Dermis blood vessel endothelial cell (primary cell): ENCODE results near the gene FRY. TPM values are rescaled to one million over a fixed set of nuclear protein-coding genes. Genes with fewer than 3 reads are reported as not detected.
A peak's percentile ranks its signal among the peaks of the same experiment; 100 is the strongest.
"Not testable (repeated sequence)": the region's sequence is repeated elsewhere in the genome, so short reads cannot be mapped to it uniquely, and the experiment has no call there.

Experiments
- DNase-seq: peaks from one replicate; pipeline ENCODE4 v3.0.0; 2010
- total RNA-seq: library from RNA; depleted of rRNA; stranded (reverse); fragments of >200 nt; gene quantifications from 2 replicates; pipeline ENCODE4 v1.2.3, GENCODE V29; 2014

Gene FRY
- 127 TPM in 2 replicates for total RNA-seq

GRCh38 chr13:32031025-32031814, at the start of gene FRY:
FRY (plus strand) TSS chr13:32031774; CDS start chr13:32031796, 22 bp downstream.
- peak; percentile 47 for DNase-seq

- no peak for DNase-seq
Measured at GRCh38 chr13:31982124-31982523, 49.5 kb upstream of the FRY start.

DNA sequence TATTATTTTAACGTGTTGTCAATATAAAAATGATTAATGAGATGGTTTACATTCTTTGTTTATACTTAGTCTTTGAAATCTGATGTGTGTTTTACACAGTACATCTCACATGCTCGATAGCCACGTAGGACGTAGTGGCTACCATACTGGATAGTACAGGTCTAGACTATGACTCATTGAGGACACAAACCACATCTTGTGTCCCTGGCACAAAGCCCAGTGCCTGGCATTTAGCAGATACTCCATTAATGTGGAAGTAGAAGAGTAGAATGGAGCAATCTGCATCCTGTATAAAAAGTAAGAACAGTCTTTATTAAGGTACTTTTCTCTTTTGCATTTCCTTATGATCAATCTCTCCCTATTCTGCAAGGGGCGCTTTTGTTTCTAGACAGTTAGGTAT, 49.0 kb upstream of the FRY start:
- peak; percentile 38 for DNase-seq

DNA sequence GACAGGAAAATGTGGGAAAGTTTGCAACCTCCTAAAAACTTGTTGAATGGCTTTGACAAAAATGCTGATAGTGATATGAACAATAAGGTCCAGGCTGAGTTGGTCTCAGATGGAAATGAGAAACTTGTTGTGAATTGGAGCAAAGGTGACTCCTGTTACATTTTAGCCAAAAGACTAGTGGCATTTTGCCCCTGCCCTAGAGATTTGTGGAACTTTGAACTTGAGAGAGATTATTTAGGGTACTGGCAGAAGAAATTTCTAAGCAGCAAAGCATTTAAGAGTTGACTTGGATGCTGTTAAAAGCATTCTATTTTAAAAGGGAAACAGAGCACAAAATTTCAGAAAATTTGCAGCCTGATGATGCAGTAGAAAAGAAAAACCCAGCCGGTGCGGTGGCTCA, 47.9 kb upstream of the FRY start:
- not testable (repeated sequence) for DNase-seq

DNA sequence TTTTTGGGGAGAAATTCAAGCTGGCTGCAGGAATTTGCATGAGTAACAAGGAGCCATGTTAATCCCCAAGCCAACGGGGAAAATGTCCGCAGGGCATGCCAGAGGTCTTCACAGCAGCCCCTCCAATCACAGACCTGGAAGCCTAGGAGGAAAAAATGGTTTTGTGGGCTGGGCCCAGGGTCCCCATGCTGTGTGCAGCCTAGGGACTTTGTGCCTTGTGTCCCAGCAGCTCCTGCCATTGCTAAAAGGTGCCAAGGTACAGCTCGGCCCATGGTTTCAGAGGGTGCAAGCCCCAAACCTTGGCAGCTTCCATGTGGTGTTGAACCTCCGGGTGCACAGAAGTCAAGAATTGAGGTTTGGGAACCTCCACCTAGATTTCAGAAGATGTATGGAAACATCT, 47.2 kb upstream of the FRY start:
- DNase-seq: not testable (repeated sequence)

GRCh38 chr13:31986676-31987470, 44.7 kb upstream of the FRY start:
- DNase-seq: no peak

- no peak for DNase-seq
Measured at GRCh38 chr13:31987535-31988170, 43.9 kb upstream of the FRY start.

DNA sequence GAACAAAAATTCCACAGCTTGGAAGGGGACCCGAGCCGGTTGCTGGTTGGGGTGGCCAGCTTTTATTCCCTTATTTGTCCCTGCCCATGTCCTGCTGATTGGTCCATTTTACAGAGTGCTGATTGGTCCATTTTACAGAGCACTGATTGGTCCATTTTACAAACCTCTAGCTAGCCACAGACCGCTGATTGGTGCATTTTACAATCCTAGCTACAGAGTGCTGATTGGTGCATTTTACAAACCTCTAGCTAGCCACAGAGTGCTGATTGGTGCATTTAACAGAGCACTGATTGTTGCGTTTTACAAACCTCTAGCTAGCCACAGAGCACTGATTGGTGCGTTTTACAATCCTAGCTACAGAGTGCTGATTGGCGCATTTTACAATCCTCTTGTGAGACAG, 37.2 kb upstream of the FRY start:
- DNase-seq: not testable (repeated sequence)

DNA sequence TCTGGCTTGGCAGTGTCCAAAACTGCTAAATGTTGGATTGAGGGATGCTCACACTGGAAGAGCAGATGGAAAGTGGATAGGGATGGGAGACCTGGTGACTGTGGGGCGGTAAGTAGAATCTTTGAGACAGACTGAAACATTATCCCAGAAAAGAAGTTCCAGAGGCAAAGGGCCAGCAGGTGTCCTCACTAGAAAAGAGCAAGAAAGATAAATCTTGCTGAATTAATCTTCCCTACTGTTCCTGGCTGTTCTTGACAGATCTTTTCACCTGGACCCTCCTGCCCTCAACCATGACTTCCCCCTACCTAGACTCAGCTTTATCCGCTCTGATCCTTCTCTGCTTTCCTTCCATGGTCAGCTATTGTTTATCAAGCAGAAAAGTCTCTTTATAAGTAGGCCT, 35.0 kb upstream of the FRY start:
- no peak for DNase-seq

- no peak for DNase-seq
Measured at GRCh38 chr13:31997641-31998040, 33.9 kb upstream of the FRY start.

GRCh38 chr13:31998131-31998530, 33.4 kb upstream of the FRY start:
- DNase-seq: no peak

- DNase-seq: not testable (repeated sequence)
Measured at GRCh38 chr13:32000754-32001153, 30.8 kb upstream of the FRY start.

DNA sequence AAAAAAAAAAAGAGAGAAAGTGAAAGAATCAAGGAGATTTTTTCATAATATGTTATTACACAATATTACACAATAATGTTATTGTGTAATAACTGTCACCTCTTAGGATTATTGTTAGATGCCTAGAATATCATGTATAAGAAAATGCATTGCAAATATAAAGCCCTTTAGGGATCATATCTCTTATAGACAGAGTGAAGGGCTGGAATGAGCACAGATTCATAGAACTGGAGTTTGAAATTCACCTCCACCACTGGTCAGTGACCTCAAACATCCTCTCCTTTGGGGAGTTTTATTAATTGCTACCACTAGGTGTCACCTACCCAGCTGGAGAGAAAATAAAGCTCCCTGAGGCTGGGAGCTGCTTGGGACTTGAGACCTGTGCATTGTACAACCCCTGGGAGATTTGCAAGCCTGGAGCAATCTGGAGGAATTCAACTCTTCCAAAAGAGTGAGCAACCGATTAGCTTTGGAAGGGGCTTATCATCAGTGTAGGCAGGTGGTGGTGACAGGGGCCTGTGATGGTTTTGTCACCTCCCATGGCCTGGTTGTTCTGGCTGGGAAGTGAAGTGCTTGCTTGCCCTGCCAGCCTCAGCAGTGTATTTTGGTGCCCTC, 30.3 kb upstream of the FRY start:
- peak; percentile 69 for DNase-seq

DNA sequence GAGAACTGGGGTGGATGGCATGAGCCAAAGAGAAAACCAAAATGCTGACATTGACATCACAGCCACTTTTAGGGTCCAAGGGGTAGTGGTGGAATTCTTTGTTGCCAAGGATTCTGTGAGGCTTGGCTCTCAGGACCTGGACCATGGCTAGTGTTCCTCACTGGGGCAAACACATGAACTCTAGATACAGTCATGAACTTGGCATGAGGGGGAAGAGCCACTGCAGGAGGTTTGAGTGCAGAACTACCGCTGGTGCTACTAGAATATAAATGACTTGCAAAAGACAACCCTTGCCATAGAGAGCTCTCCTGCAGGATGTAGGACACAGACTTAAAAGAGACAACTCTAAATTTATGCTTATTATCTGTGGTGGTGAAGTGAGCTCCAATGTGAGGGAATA, 29.8 kb upstream of the FRY start:
- DNase-seq: no peak

DNA sequence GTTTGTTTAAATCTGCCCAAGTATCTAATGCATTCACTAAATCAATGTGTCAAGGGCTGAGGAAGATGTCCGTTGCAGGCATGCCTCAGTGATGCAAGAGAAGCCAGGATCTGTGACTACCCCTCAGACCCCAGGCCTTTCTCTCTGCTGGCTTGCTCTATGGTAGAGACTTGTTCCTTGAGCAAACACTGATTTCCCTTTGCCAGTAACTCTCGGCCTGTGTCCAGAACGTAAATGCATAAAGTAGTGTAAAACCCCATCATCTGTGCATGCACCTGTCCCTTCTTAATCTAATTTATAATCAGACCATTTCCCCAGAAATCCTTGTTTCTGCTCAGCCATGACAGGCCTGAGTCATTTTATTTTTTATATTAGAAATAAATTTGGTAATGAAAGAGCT, 28.7 kb upstream of the FRY start:
- DNase-seq: no peak

DNA sequence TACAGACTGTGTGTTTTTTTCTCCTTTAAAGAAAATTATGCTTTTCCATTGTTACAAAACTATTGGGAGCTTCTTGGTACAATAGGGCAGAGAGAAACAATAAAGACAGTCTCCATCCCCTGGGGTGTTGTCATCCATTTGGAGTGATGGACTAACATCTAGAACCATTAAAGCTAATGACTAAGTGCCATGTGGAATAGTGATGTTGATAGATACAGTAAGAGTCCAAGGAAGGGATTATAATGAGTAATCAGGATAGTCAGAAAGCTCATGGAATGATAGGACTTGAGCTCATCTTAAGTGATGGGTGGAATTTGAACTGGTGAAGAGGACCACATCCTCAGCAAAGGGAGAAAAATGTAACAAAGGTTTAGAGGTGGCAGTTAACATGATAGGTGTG, 24.1 kb upstream of the FRY start:
- no peak for DNase-seq

GRCh38 chr13:32008518-32009175, 22.9 kb upstream of the FRY start:
- no peak for DNase-seq

DNA sequence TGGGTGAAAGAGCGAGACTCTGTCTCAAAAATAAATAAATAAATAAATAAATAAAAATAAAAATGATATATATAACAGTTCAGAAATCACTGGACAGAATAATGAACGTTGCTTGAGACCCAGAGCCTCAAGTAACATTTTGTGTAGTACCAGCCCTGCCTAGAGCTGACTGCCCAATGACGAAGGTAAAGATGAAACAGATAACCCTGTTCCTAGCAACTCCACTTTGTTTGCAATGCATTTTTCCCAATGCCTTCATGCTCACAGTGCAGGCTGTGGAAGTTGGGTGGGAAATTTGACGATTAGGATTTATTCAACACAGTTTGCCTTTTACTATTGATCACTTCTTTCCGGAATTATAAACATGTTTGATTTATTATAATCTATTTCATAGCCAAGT, 22.2 kb upstream of the FRY start:
- no peak for DNase-seq

DNA sequence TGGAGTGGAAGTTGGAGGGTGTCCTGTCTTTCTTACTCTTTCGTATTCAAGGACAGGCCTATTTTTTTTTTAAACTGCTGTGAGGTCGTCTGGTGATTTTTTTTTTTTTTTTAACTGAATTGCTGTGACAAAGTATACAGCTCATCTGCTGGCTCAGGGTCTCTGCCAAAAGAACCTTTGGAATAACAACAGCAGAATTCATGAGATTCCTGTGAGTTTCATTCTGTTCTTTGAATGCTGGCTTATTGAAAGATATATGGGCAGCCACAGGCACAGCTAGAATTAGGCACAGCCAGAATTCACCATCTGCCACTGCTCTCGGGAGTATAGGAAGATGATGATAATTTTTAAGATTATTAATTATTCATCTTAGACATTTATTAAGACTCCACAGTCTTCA, 21.4 kb upstream of the FRY start:
- no peak for DNase-seq

GRCh38 chr13:32011971-32012370, 19.6 kb upstream of the FRY start:
- no peak for DNase-seq

DNA sequence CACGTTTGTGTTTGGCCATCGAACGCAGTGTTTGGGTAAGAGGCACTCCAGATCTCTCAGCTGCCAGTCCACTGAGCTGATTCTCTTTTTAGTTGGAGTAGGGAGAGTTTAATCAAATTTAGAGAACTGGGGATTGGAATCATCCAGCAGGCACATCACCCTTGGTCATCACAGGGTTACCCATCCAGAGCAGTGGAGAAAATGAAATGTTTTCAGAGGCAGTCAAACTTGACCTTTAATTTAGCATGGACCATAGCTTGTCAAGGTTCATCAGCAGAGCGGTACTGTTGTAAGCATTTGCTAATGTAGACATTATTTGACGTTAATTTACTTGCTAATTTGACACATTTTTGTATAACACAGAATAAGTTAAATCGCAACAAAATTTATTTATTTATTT, 18.4 kb upstream of the FRY start:
- DNase-seq: no peak

- DNase-seq: no peak
Measured at GRCh38 chr13:32016119-32016518, 15.5 kb upstream of the FRY start.

DNA sequence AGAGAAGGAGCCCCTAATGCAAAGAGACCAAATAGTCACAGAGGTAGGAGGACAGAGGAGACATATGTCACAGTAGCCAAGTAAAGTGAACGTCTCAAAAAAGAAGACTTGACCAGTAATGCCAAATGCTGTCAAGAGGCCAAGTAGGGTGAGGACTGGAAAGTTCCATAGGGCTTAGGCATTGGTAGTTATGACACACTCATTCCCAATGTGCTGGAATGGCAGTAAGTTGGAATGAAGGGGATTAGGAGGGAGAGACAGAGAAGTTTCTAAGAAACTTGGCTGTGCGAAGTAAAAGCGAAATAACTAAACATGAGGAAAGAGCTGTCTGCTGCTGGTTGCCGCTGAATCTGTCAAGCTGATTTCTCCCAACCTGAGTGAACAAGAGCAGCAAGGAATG, 14.9 kb upstream of the FRY start:
- DNase-seq: no peak
